Muscle of arm (tissue), 12 donors: ENCODE results near the gene OSGIN1. TPM values are rescaled to one million over a fixed set of nuclear protein-coding genes. Genes with fewer than 3 reads are reported as not detected.

Source experiments
- DNase-seq: peaks from one replicate; pipeline ENCODE4 v3.0.0-alpha.2; 2013
- polyA plus RNA-seq, 12 donors: library from polyadenylated mRNA; unstranded; fragments of 120-200 nt; gene quantifications; one replicate each; pipeline ENCODE4 v1.2.1, GENCODE V29; 2013; ENCODE audit not compliant: insufficient read length in 12 of 12

The OSGIN1 gene
- polyA plus RNA-seq, 12 donors = 0.12 to 1.1 (median 0.38) TPM; not detected in 2

GRCh38 chr16:83970430-83970815, 17.4 kb downstream of the OSGIN1 start:
- no peak for DNase-seq

- no peak for DNase-seq
These were observed 18.4 kb downstream of the OSGIN1 start for GRCh38 chr16:83971165-83972130.

GRCh38 chr16:83972256-83973008, 19.4 kb downstream of the OSGIN1 start:
- DNase-seq = no peak

- DNase-seq = no peak
These were observed 20.0 kb downstream of the OSGIN1 start for GRCh38 chr16:83973077-83973476.

GRCh38 chr16:83973581-83974385, 20.7 kb downstream of the OSGIN1 start:
- DNase-seq = no peak

GRCh38 chr16:83974475-83974874, 21.4 kb downstream of the OSGIN1 start:
- DNase-seq = no peak

GRCh38 chr16:83975590-83976260, 22.7 kb downstream of the OSGIN1 start:
- no peak for DNase-seq

- DNase-seq = no peak
These were observed 24.2 kb downstream of the OSGIN1 start for GRCh38 chr16:83977056-83977815.

- no peak for DNase-seq
These were observed 25.4 kb downstream of the OSGIN1 start for GRCh38 chr16:83978401-83978904.

GRCh38 chr16:83979441-83979840, 26.4 kb downstream of the OSGIN1 start:
- DNase-seq = no peak

- DNase-seq = no peak
These were observed 27.8 kb downstream of the OSGIN1 start for GRCh38 chr16:83980794-83981193.

GRCh38 chr16:83981799-83982198, 28.8 kb downstream of the OSGIN1 start:
- DNase-seq = no peak

GRCh38 chr16:83983491-83983890, 30.5 kb downstream of the OSGIN1 start:
- DNase-seq = no peak

GRCh38 chr16:83989300-83989699, 36.3 kb downstream of the OSGIN1 start:
- no peak for DNase-seq

GRCh38 chr16:83990492-83990891, 37.5 kb downstream of the OSGIN1 start:
- no peak for DNase-seq

GRCh38 chr16:83992624-83993023, 39.6 kb downstream of the OSGIN1 start:
- no peak for DNase-seq

- DNase-seq = no peak
These were observed 41.0 kb downstream of the OSGIN1 start for GRCh38 chr16:83994087-83994486.

- no peak for DNase-seq
These were observed 41.7 kb downstream of the OSGIN1 start for GRCh38 chr16:83994703-83995102.

GRCh38 chr16:83995754-83996153, 42.7 kb downstream of the OSGIN1 start:
- DNase-seq = no peak

- DNase-seq = no peak
These were observed 43.6 kb downstream of the OSGIN1 start for GRCh38 chr16:83996481-83997252.
